Right lobe of liver (tissue), 6 donors: ENCODE data around the gene SHF. TPM values are rescaled to one million over a fixed set of nuclear protein-coding genes. Genes with fewer than 3 reads are reported as not detected.
A peak's percentile ranks its signal among the peaks of the same experiment; 100 is the strongest.

Experiments used
- ATAC-seq, 4 donors: fragments of 200-7000 bp; cut with Tn5 transposase; one replicate each; pipeline ENCODE4 v1.9.1; 2020; ENCODE audit warnings: mild to moderate bottlenecking in 4 of 4, moderate library complexity in 4 of 4
- DNase-seq, 3 donors: peaks; one replicate each; pipeline ENCODE4 v3.0.0-alpha.2; 2020
- H3K27ac ChIP-seq, 3 donors: fragments of 200-600 bp; one replicate each; pipeline ENCODE4 v1.8.0; 2022
- H3K27me3 ChIP-seq, 2 donors: fragments of 200-600 bp; one replicate each; pipeline ENCODE4 v1.8.0; 2022
- H3K36me3 ChIP-seq, 4 donors: fragments of 200-600 bp; sonication (generic) in 1 of 4; one replicate each; pipeline versions ENCODE4 v1.5.1 to v1.8.0; 2017 to 2022; ENCODE audit warnings: control low read depth in 1 of 4
- H3K4me1 ChIP-seq, 4 donors: fragments of 200-600 bp; sonication (generic) in 1 of 4; one replicate each; pipeline versions ENCODE4 v1.5.1 to v1.8.0; 2017 to 2022; ENCODE audit warnings: control low read depth in 1 of 4
- H3K4me3 ChIP-seq, 3 donors: fragments of 200-600 bp; one replicate each; pipeline ENCODE4 v1.8.0; 2022
- H3K9me3 ChIP-seq, 4 donors: fragments of 200-600 bp; sonication (generic) in 1 of 4; one replicate each; pipeline versions ENCODE4 v1.5.1 to v1.8.0; 2017 to 2022; ENCODE audit warnings: control low read depth in 1 of 4
- CTCF ChIP-seq, 4 donors: fragments of 200-600 bp in 3 of 4; fragments of 450-650 bp in 1 of 4; IDR thresholded peaks; one replicate each; pipeline versions ENCODE4 v1.5.1 to v1.8.0; 2016 to 2022; ENCODE audit warnings: antibody characterized with exemption in 4 of 4, mild to moderate bottlenecking in 2 of 4
- POLR2A ChIP-seq: fragments of 450-650 bp; IDR thresholded peaks from one replicate; pipeline ENCODE4 v1.6.1; 2017; ENCODE audit warnings: antibody characterized with exemption, mild to moderate bottlenecking
- WGBS: methylation state at CpG from one replicate; pipeline ENCODE4 v1.1.6; 2018; ENCODE audit warnings: low coverage, low lambda C conversion rate; ENCODE audit not compliant: insufficient coverage; ENCODE audit errors: missing lambda C conversion rate; 5-methylcytosine and 5-hydroxymethylcytosine counted together
- intact Hi-C, 2 donors: fragments of 100-400 bp; cut with DNase I; formaldehyde crosslinking; loops; one replicate each; pipeline versions ENCODE4 v1.11.2 to v1.14.1; 2022
- total RNA-seq, 6 experiments: library from RNA; depleted of rRNA in 2 of 6; stranded (reverse); fragments of >200 nt in 2 of 6; fragmentation: NEBNext Ultra II Directional in 3 of 6; extraction: Animal tissue kit (Norgen Biotek cat#: 25700) in 3 of 6; gene quantifications; one replicate each; pipeline versions ENCODE4 v1.1.0 to v1.2.4, GENCODE V29; 2016 to 2023
- donor health status: DM: no; HTN: yes; CAD: no.
- donor health status: DM: no; HTN: no; CAD: no.
- donor health status: DM: no; HTN: no; CAD: no.
- donor health status: DM: no; HTN: yes; CAD: no.
- donor health status: DM: no; HTN: yes; CAD: no.

SHF gene
- total RNA-seq, 6 experiments from 2014 or later: 12.7 to 23.5 (median 15.1) TPM

DNA sequence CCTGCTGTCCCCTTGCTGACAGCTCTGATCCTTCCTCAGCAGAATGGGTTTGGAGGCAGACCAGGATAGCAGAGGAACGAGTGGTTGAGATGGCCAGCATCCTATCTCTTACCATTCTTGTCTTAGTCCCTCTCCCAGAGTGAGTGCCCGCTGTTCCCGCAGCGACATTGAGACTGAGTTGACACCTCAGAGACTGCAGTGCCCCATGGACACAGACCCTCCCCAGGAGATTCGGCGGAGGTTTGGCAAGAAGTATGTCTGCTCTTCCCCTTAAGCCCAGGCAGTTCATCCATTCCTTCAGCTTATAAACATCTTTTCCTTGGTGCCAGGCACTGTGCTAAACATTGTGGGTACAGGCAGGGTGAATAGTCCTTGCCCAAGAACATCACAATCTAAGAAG is 36.8 kb downstream of the SHF start:
- intact Hi-C loops: no loop called here
- Histone ChIP-seq H3K4me1 (no peaks in the 10 kb centered on the region), H3K36me3 (no peaks in the 10 kb centered on the region), H3K27ac (no peak overlapping the region), H3K27me3 (no peaks in the 10 kb centered on the region), H3K4me3 (no peak overlapping the region), H3K9me3 (no peaks in the 10 kb centered on the region)
- TF ChIP-seq POLR2A (no peak), CTCF (IDR thresholded peaks at IDR 0.05) (no peak)
- no peak for DNase-seq
- ATAC-seq: no peak
- WGBS: 73% methylated on average over 4 of the region's 6 CpGs

- WGBS: 80% methylated on average over 2 of the region's 6 CpGs
- Histone ChIP-seq H3K27me3 (no peaks in the 10 kb centered on the region), H3K9me3 (no peaks in the 10 kb centered on the region), H3K4me3 (no peak overlapping the region), H3K27ac (no peak overlapping the region), H3K36me3 (no peaks in the 10 kb centered on the region), H3K4me1 (no peaks in the 10 kb centered on the region)
- intact Hi-C loops: no loop called here
- DNase-seq (no peak), ATAC-seq (peak in 1 of 4 donors; percentile 9)
- TF ChIP-seq CTCF (IDR thresholded peaks at IDR 0.05): no peak
- no peak for TF ChIP-seq POLR2A
Observed at GRCh38 chr15:45150481-45150880, 37.3 kb downstream of the SHF start.

DNA sequence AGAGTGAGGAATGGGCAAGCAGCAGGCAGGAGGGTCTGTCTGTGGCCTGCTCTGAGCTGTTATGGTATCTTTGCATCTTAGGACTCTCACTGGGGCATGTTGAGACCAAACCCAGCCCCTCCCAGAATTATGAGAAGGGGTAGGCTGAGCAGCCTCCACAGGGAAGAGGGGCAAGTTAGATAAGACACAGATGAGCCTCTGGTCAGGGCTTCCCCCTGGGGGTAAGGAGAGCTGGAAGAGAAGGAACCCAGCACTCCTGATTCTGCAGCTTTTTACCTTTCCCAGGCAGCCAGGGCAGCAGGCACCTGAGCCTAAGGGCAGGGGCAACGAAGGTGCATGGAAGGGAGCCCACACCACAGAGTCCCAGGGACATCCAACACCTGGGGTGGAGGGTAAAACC is 38.7 kb downstream of the SHF start:
- no peaks in the 10 kb centered on the region for H3K9me3 ChIP-seq
- H3K27ac ChIP-seq: no peak overlapping the region
- H3K4me1 ChIP-seq: no peaks in the 10 kb centered on the region
- DNase-seq (peak in 1 of 3 donors; percentile 2), ATAC-seq (no peak)
- H3K4me3 ChIP-seq: no peak overlapping the region
- intact Hi-C loops: no loop called here
- no peaks in the 10 kb centered on the region for H3K36me3 ChIP-seq
- whole genome bisulfite sequencing: 100% methylated on average over 1 of the region's 1 CpG
- no peak for TF ChIP-seq CTCF (IDR thresholded peaks at IDR 0.05)
- TF ChIP-seq POLR2A: no peak
- no peaks in the 10 kb centered on the region for H3K27me3 ChIP-seq

DNA sequence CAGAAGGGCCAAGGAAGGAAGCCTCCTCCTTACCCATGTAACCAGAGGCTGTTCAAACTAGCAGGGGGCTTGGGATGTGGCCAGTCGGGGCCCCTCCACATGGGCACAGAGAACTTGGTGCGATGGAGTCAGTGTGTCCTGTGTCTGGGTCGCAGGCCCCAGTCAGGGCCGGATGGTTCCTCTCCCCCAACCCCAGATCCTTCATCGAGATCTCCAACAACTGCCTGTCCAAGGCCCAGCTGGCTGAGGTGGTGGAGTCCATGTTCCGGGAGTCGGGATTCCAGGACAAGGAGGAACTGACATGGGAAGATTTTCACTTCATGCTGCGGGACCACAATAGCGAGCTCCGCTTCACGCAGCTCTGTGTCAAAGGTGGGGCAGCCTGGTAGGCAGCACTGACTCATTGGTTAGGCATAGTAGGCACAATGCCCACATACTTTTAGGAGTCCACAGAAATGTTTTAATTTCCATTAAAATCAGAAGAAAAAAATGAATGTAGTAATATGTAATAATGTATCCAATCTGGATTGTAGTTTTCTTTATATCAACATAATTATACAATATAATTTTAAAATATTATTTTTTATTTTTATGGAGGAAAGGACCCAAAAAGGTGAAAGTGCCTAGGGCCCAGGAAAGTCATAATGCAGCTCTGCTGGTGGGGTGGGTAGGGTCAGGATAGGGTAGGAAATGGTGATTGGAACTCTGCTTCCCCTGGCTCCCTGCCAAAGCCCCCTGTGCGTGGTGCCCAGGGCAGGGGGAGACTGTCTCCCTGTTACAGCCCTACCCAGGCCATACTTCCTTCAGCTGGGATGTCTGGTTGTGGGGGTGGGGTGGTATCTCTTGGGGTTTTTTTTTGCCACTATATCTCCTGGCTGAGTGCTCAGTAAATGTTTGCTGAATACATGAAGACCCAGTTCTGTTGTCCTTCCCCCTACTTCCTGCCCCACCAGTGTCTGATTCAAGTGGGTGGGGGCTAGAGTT is 39.4 kb downstream of the SHF start:
- no peaks in the 10 kb centered on the region for H3K9me3 ChIP-seq
- H3K36me3 ChIP-seq: no peaks in the 10 kb centered on the region
- no peak overlapping the region for H3K4me3 ChIP-seq
- H3K4me1 ChIP-seq: no peaks in the 10 kb centered on the region
- no peaks in the 10 kb centered on the region for H3K27me3 ChIP-seq
- TF ChIP-seq CTCF (IDR thresholded peaks at IDR 0.05): no peak
- no peak for TF ChIP-seq POLR2A
- ATAC-seq (no peak), DNase-seq (peak in 1 of 3 donors; percentile 13)
- intact Hi-C loops: no loop called here
- WGBS: 79% methylated on average over 6 of the region's 12 CpGs
- no peak overlapping the region for H3K27ac ChIP-seq
